Fibroblast of gingiva (primary cell): ENCODE results near the gene NPPA.
A peak's percentile ranks its signal among the peaks of the same experiment; 100 is the strongest.
"Not testable (repeated sequence)": the region's sequence is repeated elsewhere in the genome, so short reads cannot be mapped to it uniquely, and the experiment has no call there.

Source experiments
- DNase-seq: peaks from one replicate; pipeline ENCODE4 v3.0.0-alpha.2; 2011; ENCODE audit warnings: low read depth

Gene NPPA

DNA sequence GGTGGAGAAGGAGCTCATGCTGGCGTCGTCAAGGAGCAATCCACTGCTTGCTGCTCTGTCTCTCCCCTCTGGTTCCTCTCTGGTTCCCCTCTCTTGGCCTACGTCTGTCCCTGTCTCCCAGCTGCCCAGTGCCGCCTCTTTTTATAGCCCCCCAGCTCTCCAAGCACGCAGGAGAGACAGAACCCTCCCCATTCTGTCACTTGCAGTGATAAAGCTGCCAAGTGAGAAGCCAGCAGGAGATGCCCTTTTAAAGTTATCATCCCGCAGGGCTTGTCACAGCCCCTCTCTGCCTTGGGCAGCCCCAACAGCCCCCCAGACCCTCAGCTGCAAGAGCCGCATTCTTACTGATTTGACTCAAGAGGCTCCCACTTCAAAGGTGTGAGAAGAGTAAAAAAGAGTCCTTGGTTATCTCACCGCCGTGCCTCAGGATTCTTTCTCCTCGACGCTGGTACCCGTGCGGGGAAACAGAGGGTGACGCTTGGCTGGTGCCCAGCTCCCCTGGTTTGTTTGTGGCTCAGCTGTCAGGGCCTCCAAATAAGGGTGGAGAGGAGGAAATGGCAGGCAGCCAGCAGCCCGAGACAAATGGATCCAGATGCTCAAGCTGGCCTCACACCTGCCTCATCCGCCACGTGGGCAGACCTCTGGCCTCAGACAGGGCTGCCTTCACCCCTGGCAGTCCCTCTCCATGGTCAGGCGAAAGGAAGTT, at the start of gene NPPA:
TSS of gene NPPA (minus strand) at position 117 of the 706 bp plus-strand sequence. CDS start at position 18, 99 bp downstream.
- DNase-seq = peak; percentile 19

DNA sequence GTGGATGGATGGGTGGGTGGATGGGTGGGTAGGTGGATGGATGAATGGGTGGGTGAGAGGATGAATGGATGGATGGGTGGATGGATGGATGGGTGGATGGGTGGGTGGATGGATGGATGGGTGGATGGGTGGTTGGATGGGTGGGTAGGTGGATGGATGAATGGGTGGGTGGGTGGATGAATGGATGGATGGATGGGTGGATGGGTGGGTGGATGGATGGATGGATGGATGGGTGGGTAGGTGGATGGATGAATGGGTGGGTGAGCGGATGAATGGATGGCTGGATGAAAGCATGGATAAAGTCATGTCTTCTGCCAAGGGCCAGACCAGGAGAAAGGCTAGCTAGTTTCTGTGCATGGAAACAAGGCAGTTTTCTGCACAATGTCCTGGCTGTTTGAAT, 46.9 kb upstream of the NPPA start:
- not testable (repeated sequence) for DNase-seq

GRCh38 chr1:11893907-11894251, 46.3 kb upstream of the NPPA start:
- no peak for DNase-seq

DNA sequence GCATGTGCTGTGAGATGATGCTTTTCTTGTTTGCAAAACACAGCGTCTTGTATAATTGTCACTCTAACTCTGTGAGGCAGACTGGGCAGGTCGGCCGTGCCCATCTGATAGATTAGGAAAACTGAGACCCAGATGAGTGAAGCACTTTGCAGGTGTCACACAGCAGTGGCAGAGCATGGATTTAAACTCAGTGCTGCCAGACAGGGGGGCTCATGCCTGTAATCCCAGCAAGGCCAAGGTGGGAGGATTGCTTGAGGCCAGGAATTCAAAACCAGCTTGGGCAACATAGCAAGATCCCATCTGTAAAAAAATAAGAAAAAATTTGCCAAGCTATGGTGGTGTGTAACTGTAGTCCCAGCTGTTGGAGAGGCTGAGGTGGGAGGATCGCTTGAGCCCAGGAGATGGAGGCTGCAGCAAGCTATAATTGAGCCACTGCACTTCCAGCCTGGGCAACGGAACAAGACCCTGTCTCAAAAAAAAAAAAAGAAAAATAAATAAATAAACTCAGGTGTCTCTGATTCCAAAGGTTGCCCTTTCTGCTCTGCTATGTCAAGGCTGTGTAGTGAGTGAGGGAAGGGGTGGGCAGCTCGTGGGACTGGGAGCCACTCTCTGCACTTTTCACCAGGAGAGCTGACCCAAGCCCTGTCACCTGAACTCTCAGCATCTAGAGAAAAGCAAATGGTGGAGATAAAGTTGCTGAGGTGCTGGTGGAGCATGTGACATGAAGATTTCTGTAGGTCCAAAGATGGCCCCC, 44.0 kb upstream of the NPPA start:
- no peak for DNase-seq

- no peak for DNase-seq
Observed at GRCh38 chr1:11888877-11889208, 41.3 kb upstream of the NPPA start.

DNA sequence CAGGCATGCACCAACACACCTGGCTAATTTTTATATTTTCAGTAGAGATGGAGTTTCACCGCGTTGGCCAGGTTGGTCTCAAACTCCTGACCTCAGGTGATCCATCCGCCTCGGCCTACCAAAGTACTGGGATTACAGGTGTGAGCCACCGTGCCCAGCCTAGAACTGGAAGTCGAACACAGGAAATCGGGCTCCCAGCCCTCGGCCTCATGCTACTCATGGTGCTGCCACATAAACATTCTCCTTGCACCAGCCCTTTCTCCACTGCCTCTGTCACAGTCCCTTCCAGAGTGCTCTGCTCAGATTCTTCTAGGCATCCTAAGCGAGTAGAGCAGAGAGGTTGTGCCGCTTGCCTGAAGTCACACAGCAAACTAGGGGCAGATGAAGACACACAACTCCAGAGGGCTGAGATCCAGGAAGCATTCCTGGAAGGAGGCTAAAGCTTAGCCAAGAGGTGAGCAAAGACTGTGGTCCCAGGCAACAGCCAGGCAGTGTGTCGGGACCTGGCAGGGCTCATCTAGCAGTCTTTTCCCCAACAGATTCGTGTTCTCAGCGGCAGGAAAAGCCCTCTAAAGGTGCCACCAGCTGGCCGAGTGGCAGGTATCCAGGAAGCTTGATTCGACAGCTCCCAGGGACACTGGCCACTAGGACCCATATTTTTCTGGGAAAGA, 40.8 kb upstream of the NPPA start:
- no peak for DNase-seq

- DNase-seq = no peak
Observed at GRCh38 chr1:11887666-11888007, 40.1 kb upstream of the NPPA start.

DNA sequence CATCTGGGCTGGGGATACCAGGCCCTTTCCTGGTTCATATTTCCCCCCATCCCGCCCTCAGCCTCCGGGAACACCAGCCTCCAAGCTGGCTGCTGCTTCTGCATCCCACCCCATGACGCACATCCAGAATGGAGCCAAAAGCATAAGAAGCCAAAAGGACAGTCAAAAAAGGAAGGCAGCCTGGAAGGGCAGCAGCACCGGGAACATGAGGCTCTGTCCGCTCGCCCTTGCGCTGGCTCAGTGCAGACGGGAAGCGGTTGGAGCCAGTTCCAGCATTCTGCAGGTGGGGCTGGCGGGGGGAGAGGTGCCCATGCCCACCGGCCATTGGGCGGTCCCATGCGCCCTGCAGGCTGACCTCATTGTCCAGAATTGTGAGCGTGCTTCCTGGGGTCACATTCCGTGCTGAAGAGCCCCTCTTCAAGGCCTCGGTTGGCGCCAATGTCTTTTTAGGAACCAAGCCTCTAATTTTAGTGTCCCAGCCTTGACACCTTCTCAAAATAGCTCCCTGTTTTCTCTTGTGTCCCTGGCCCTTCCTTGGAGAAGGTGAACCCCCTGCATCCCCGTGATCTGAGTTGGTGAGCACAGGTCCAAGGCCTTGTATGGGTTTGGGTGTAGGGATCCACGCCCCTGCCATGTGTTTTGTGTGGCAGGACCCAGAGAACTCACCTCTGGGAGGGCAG, 39.5 kb upstream of the NPPA start:
- no peak for DNase-seq

- no peak for DNase-seq
Observed at GRCh38 chr1:11885916-11886315, 38.3 kb upstream of the NPPA start.

- no peak for DNase-seq
Observed at GRCh38 chr1:11882814-11883538, 35.4 kb upstream of the NPPA start.

DNA sequence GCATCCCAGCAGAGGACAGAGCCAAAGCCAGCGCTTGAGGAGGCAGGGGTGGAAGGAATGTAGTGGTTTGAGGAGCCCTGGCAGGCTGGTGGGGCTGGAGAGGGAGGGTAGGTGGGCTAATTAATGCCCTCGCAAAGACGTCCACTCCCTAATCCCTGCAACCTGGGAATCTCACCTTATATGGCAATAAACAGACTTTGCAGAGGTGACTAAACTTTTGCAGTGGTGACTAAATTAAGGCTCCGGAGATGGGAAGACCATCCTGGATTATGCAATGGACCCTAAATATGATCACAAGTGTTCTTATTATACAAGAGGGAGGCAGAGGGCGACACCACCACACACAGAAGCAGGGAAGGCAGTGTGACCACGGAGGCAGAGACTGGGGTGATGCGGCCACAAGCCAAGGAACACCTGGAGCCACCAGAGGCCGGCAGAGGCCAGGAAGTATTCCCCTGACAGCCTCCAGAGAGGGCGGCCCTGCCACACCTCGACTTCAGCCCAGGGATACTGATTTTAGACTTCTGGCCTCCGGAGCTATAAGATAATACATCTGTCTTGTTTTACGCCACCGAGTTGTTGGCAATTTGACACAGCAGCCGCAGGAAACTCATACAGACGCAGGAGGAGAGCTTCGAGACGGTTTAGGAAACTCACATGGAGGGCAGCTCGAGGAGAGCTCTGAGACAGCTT, 34.3 kb upstream of the NPPA start:
- DNase-seq = no peak

DNA sequence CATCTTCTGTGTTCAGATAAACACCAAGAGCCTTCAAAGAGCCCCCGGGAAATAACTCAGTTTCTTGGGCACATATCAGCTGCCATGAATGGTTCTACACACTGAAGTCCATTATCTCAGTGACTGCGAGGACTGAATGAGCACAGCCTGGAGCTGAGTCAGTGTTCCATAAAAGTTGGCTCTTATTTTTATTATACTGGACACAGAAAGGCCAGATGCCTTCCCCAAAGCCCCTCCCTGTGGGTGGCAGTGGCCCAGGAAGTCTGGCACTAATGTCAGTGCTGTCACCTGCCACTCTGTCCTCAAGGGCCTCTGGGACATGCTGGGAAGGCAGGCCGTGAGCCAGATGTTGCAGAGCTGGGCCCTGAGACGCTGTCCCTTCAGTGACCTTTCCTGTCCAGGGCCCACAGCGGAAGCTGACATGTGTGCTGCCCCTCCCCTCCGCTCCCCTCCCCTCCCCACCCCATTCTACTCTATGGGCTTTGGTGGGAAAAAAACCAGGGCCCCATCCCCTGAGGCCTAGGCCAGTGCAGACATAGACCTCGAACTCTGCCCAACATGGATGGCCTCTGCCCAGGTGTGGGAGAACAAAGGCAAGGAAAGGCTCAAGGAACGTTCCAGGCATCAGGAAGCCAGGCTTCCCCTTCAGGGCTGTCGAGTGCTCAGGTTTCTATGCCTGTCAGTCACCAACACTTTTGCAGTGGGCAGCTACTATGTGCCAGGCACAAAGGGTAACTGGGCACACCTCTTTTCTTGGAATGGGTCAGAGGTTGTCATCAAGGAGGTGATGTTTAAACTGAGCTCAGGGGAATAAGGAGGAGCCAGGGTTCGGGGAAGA, 33.5 kb upstream of the NPPA start:
- no peak for DNase-seq

DNA sequence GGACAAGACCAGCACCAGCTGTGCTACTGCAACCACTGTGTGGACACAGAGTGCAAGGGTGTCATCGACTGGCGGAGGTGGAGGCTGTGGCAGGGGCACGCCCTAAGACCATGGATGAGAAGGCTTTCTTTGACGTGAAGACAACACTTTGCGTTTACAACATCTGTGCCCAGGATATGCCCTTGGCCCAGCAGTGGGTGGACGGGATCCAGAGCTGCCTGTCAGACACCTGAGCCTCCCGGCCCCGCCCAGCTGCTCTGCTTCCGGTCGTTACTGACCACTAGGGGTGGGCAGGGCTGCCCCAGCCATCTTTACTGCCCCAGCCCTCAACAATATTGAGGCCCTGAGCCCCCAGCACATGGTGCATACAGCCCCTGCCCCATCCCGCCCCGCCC, 32.6 kb upstream of the NPPA start:
- DNase-seq = no peak

DNA sequence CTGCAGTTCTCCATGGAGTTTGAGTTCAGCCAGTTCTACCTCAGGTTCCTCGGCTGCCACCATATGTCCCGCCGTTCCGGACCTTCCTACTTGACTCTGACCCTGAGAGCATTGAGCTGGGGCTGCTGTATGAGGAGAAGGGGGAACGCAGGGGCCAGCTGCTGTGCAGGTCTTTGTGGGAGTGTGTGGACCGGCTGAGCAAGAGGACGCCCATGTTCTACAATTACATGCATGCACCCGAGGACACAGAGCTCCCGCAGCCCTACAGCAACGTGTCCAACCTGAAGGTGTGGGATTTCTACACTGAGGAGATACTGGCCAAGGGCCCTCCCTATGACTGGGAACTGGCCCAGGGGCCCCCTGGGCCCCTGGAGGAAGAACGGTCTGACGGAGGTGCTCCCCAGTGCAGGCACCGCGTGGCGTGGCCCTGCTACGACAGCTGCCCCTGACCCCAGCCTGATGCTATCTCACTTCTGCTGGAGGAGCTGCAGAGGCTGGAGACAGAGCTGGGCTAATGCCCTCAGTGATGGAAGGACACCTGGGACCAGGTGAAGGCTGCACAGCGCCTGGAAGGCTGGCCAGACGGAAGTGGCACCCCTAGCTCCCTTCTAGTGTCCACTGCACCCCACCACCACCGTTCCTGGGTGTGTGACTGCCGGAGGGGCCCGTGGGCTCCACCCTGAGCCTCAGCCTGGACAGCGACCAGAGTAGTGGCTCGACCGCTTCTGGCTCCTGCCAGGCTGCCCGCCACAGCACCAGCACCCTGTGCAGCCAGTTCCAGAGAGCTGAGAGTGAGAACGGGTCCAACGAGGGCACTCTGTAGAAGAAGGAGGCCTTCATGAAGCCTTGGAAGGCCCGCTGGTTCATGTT, 32.0 kb upstream of the NPPA start:
- no peak for DNase-seq

- DNase-seq = no peak
Observed at GRCh38 chr1:11878891-11879190, 31.3 kb upstream of the NPPA start.

GRCh38 chr1:11878081-11878890, 30.7 kb upstream of the NPPA start:
- no peak for DNase-seq

DNA sequence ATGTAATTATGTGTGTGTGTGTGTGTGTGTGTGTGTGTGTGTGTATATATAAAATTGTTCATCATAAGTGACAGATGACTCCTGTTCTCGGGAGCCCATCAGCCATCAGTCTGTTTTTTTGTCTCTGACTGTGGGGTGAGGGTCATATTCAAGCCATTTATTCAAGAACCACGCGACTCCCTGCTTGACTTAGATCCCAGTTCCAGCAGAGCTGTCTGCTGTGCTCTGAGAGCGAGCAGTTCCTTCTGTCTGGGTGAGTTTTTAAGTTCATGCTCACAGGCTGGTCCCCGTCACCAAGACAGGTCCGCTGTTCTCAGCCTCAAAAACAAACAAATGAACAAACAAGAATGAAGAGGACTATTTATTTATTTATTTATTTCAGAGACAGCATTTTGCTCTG, 29.5 kb upstream of the NPPA start:
- DNase-seq = no peak

- DNase-seq = no peak
Observed at GRCh38 chr1:11875094-11875493, 27.5 kb upstream of the NPPA start.

DNA sequence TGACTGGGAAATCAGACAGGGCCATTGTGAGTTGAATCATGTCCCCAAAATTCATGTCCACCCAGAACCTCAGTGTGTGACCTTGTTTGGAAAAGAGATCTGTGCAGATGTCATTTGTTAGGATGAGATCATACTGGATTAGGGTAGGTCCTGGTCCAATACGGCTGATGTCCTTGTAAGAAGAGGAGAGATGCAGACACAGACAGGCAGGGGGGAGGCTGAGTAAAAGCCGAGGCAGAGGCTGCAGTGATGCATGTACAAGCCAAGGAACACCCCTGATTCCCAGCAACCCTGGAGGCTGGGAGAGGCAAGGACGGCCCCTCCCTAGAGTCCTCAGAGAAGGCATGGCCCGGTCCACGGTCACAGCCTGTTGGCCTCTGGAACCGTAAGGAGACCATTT, 27.0 kb upstream of the NPPA start:
- no peak for DNase-seq
